Measurements from ENCODE around the gene CHPF. TPM values are rescaled to one million over a fixed set of nuclear protein-coding genes. Genes with fewer than 3 reads are reported as not detected.

The CHPF gene
- total RNA-seq, 2 experiments from 2014 or later = 7.1 to 7.3 TPM

- Mint-ChIP-seq H3K27ac (no peak overlapping the region), H3K4me3 (no peak overlapping the region), H3K36me3 (ENCODE audit: low read depth) (no peaks in the 10 kb centered on the region), H3K27me3 (ENCODE audit: low read depth) (peaks cover 16% of the 10 kb centered on the region), H3K4me1 (ENCODE audit: low read depth) (peaks cover 5% of the 10 kb centered on the region), H3K9me3 (ENCODE audit: insufficient read depth) (no peaks in the 10 kb centered on the region)
- ChIA-PET POLR2A (no interaction called here), CTCF (no interaction called here)
- no peak for DNase-seq
- ATAC-seq = no peak
These were observed 12.8 kb upstream of the CHPF start for GRCh38 chr2:219556413-219556812.

GRCh38 chr2:219555956-219556355 is 12.3 kb upstream of the CHPF start:
- Mint-ChIP-seq H3K27ac (no peak overlapping the region), H3K4me3 (no peak overlapping the region), H3K9me3 (ENCODE audit: insufficient read depth) (no peaks in the 10 kb centered on the region), H3K4me1 (ENCODE audit: low read depth) (peaks cover 5% of the 10 kb centered on the region), H3K36me3 (ENCODE audit: low read depth) (no peaks in the 10 kb centered on the region), H3K27me3 (ENCODE audit: low read depth) (peaks cover 18% of the 10 kb centered on the region)
- POLR2A ChIA-PET = no interaction called here
- CTCF ChIA-PET = no interaction called here
- DNase-seq (no peak), ATAC-seq (no peak)

GRCh38 chr2:219554350-219554749 is 10.7 kb upstream of the CHPF start:
- Mint-ChIP-seq H3K4me3 (no peak overlapping the region), H3K4me1 (ENCODE audit: low read depth) (peaks cover 7% of the 10 kb centered on the region), H3K27ac (no peak overlapping the region), H3K36me3 (ENCODE audit: low read depth) (no peaks in the 10 kb centered on the region), H3K9me3 (ENCODE audit: insufficient read depth) (no peaks in the 10 kb centered on the region), H3K27me3 (ENCODE audit: low read depth) (peaks cover 28% of the 10 kb centered on the region)
- POLR2A ChIA-PET = no interaction called here
- no peak for DNase-seq
- ATAC-seq = no peak
- CTCF ChIA-PET = no interaction called here

- no peak overlapping the region for H3K27ac Mint-ChIP-seq
- ATAC-seq = no peak
- H3K36me3 Mint-ChIP-seq (ENCODE audit: low read depth) = no peaks in the 10 kb centered on the region
- no peak for DNase-seq
- peaks cover 28% of the 10 kb centered on the region for H3K27me3 Mint-ChIP-seq (ENCODE audit: low read depth)
- ChIA-PET POLR2A (no interaction called here), CTCF (interaction anchor here (3.6 kb wide), 1 partner anchor 12 kb away, joined by 17 read pairs; no protein-coding TSS in a partner anchor)
- H3K9me3 Mint-ChIP-seq (ENCODE audit: insufficient read depth) = no peaks in the 10 kb centered on the region
- peak overlapping the region; percentile 13 for H3K4me3 Mint-ChIP-seq
- peaks cover 7% of the 10 kb centered on the region for H3K4me1 Mint-ChIP-seq (ENCODE audit: low read depth)
These were observed 9.9 kb upstream of the CHPF start for GRCh38 chr2:219553463-219553963.

- Mint-ChIP-seq H3K9me3 (ENCODE audit: insufficient read depth) (no peaks in the 10 kb centered on the region), H3K36me3 (ENCODE audit: low read depth) (no peaks in the 10 kb centered on the region), H3K27me3 (ENCODE audit: low read depth) (peaks cover 28% of the 10 kb centered on the region), H3K4me3 (peak overlapping the region; percentile 13), H3K4me1 (ENCODE audit: low read depth) (peaks cover 7% of the 10 kb centered on the region), H3K27ac (no peak overlapping the region)
- ATAC-seq = no peak
- no peak for DNase-seq
- CTCF ChIA-PET = interaction anchor here (1.8 to 3.6 kb wide), 2 partner anchors 9 to 12 kb away, joined by 8 to 17 read pairs; partner anchors contain the start of genes CHPF and TMEM198
- POLR2A ChIA-PET = no interaction called here
These were observed 9.5 kb upstream of the CHPF start for GRCh38 chr2:219553168-219553417.

GRCh38 chr2:219552382-219553167 is 9.0 kb upstream of the CHPF start:
- ChIA-PET POLR2A (no interaction called here), CTCF (interaction anchor here (1.8 to 3.6 kb wide), 3 partner anchors 8 to 11 kb away, joined by 8 to 17 read pairs (median 8); partner anchors contain the start of genes CHPF and TMEM198)
- DNase-seq = peak; percentile 80

GRCh38 chr2:219551441-219552381 is 8.1 kb upstream of the CHPF start:
- DNase-seq = peak; percentile 37
- POLR2A ChIA-PET = no interaction called here
- peaks cover 30% of the 10 kb centered on the region for H3K27me3 Mint-ChIP-seq (ENCODE audit: low read depth)
- CTCF ChIA-PET = interaction anchor here (1.1 to 3.6 kb wide), 4 partner anchors 8 to 90 kb away, joined by 3 to 17 read pairs (median 8); partner anchors contain the start of genes CHPF and TMEM198
- peak overlapping the region; percentile 69 for H3K4me3 Mint-ChIP-seq
- peak; percentile 27 for ATAC-seq
- no peak overlapping the region for H3K27ac Mint-ChIP-seq
- peaks cover 7% of the 10 kb centered on the region for H3K4me1 Mint-ChIP-seq (ENCODE audit: low read depth)
- no peaks in the 10 kb centered on the region for H3K36me3 Mint-ChIP-seq (ENCODE audit: low read depth)
- H3K9me3 Mint-ChIP-seq (ENCODE audit: insufficient read depth) = no peaks in the 10 kb centered on the region

More at GRCh38 chr2:219552382-219553167, 9.0 kb upstream of the CHPF start:
- H3K4me1 Mint-ChIP-seq (ENCODE audit: low read depth) = peaks cover 7% of the 10 kb centered on the region
- H3K36me3 Mint-ChIP-seq (ENCODE audit: low read depth) = no peaks in the 10 kb centered on the region
- no peak overlapping the region for H3K27ac Mint-ChIP-seq
- no peaks in the 10 kb centered on the region for H3K9me3 Mint-ChIP-seq (ENCODE audit: insufficient read depth)
- H3K4me3 Mint-ChIP-seq = peak overlapping the region; percentile 69
- peak; percentile 89 for ATAC-seq
- H3K27me3 Mint-ChIP-seq (ENCODE audit: low read depth) = peaks cover 28% of the 10 kb centered on the region

- Mint-ChIP-seq H3K27ac (no peak overlapping the region), H3K27me3 (ENCODE audit: low read depth) (peaks cover 48% of the 10 kb centered on the region), H3K4me1 (ENCODE audit: low read depth) (peaks cover 10% of the 10 kb centered on the region), H3K9me3 (ENCODE audit: insufficient read depth) (no peaks in the 10 kb centered on the region), H3K4me3 (no peak overlapping the region), H3K36me3 (ENCODE audit: low read depth) (no peaks in the 10 kb centered on the region)
- DNase-seq (no peak), ATAC-seq (no peak)
- ChIA-PET POLR2A (no interaction called here), CTCF (interaction anchor here (1.3 to 3.3 kb wide), 2 partner anchors 8 to 10 kb away, joined by 5 to 17 read pairs; no protein-coding TSS in a partner anchor)
These were observed 6.0 kb upstream of the CHPF start for GRCh38 chr2:219549619-219550018.

- ATAC-seq (no peak), DNase-seq (no peak)
- Mint-ChIP-seq H3K27ac (no peak overlapping the region), H3K36me3 (ENCODE audit: low read depth) (no peaks in the 10 kb centered on the region), H3K27me3 (ENCODE audit: low read depth) (peaks cover 52% of the 10 kb centered on the region), H3K4me3 (no peak overlapping the region), H3K9me3 (ENCODE audit: insufficient read depth) (no peaks in the 10 kb centered on the region), H3K4me1 (ENCODE audit: low read depth) (peaks cover 15% of the 10 kb centered on the region)
- ChIA-PET POLR2A (no interaction called here), CTCF (interaction anchor here (1.3 to 3.3 kb wide), 2 partner anchors 8 to 11 kb away, joined by 5 to 17 read pairs; no protein-coding TSS in a partner anchor)
These were observed 5.4 kb upstream of the CHPF start for GRCh38 chr2:219548990-219549389.

- ATAC-seq = no peak
- Mint-ChIP-seq H3K9me3 (ENCODE audit: insufficient read depth) (no peaks in the 10 kb centered on the region), H3K27me3 (ENCODE audit: low read depth) (peaks cover 44% of the 10 kb centered on the region), H3K4me1 (ENCODE audit: low read depth) (peaks cover 18% of the 10 kb centered on the region), H3K27ac (no peak overlapping the region), H3K36me3 (ENCODE audit: low read depth) (no peaks in the 10 kb centered on the region), H3K4me3 (no peak overlapping the region)
- DNase-seq = no peak
- POLR2A ChIA-PET = no interaction called here
- CTCF ChIA-PET = interaction anchor here (3.3 kb wide), 1 partner anchor 12 kb away, joined by 17 read pairs; no protein-coding TSS in a partner anchor
These were observed 4.0 kb upstream of the CHPF start for GRCh38 chr2:219547621-219548020.

GRCh38 chr2:219545943-219546352 is 2.3 kb upstream of the CHPF start:
- POLR2A ChIA-PET = no interaction called here
- Mint-ChIP-seq H3K4me3 (no peak overlapping the region), H3K27me3 (ENCODE audit: low read depth) (peaks cover 34% of the 10 kb centered on the region), H3K4me1 (ENCODE audit: low read depth) (peaks cover 26% of the 10 kb centered on the region), H3K27ac (no peak overlapping the region), H3K36me3 (ENCODE audit: low read depth) (no peaks in the 10 kb centered on the region), H3K9me3 (ENCODE audit: insufficient read depth) (no peaks in the 10 kb centered on the region)
- no peak for ATAC-seq
- no peak for DNase-seq
- CTCF ChIA-PET = interaction anchor here (5.9 kb wide), 1 partner anchor 20 kb away, joined by 39 read pairs; no protein-coding TSS in a partner anchor

Measured in activated CD8-positive, alpha-beta T cell treated with anti-CD3 and anti-CD28 coated beads, Interleukin-2, amount 10 ng/mL, durations not matched to agents 7 days and 5 days (primary cell).